Panc1 (cell line): ENCODE data around the gene CHSY1. TPM values are rescaled to one million over a fixed set of nuclear protein-coding genes. Genes with fewer than 3 reads are reported as not detected.

Source experiments
- ATAC-seq: fragments of 200-7000 bp; cut with Tn5 transposase; 2 replicates; pipeline ENCODE4 v1.9.1; 2020; ENCODE audit warnings: mild to moderate bottlenecking, moderate library complexity
- BruUV-seq: library from RNA; stranded (reverse); fragments of 400-500 nt; replicated peaks from 2 replicates; lab custom pipeline; 2021; lab: Mats Ljungman, UMichigan
- CTCF ChIA-PET: fragments of 300-600 bp; sonication (Branson Sonifier 250); formaldehyde crosslinking; loops from one replicate; lab custom pipeline; 2022; ENCODE audit warnings: antibody characterized with exemption; lab: Charles Lee
- POLR2A ChIA-PET: fragments of 300-600 bp; sonication (Branson Sonifier 250); formaldehyde crosslinking; loops from one replicate; lab custom pipeline; 2022; ENCODE audit warnings: antibody characterized with exemption; lab: Charles Lee
- DNase-seq: peaks from one replicate; pipeline ENCODE4 v3.0.0-alpha.2; 2010; ENCODE audit warnings: low read depth, low spot score
- H3K27ac ChIP-seq: 2 replicates; pipeline ENCODE4 v1.5.1; 2011; ENCODE audit warnings: mild to moderate bottlenecking, low read length, inconsistent platforms
- H3K27me3 ChIP-seq: fragments of 200-500 bp; sonication (Bioruptor generic); 2 replicates; pipeline ENCODE4 v1.6.0; 2014; ENCODE audit warnings: low read length, inconsistent platforms; ENCODE audit not compliant: control insufficient read depth, insufficient read depth
- H3K36me3 ChIP-seq: fragments of 200-500 bp; sonication (Bioruptor generic); 2 replicates; pipeline ENCODE4 v1.5.1; 2014; ENCODE audit warnings: inconsistent platforms, mild to moderate bottlenecking, low read length, moderate library complexity; ENCODE audit not compliant: control insufficient read depth, insufficient read depth
- H3K4me1 ChIP-seq: 2 replicates; pipeline ENCODE4 v1.5.1; 2011; ENCODE audit warnings: inconsistent platforms, mild to moderate bottlenecking, low read length, moderate library complexity; ENCODE audit not compliant: control insufficient read depth, insufficient read depth
- H3K4me3 ChIP-seq, 2 experiments: 2 replicates each; pipeline ENCODE4 v1.5.1; 2011 to 2012; ENCODE audit warnings: low read depth in 2 of 2, low read length in 2 of 2, mild to moderate bottlenecking in 2 of 2, inconsistent platforms in 1 of 2, moderate library complexity in 1 of 2
- H3K9me3 ChIP-seq: fragments of 200-500 bp; sonication (Bioruptor generic); 2 replicates; pipeline ENCODE4 v1.5.1; 2014; ENCODE audit warnings: low read depth, mild to moderate bottlenecking, inconsistent platforms, low read length, moderate library complexity; ENCODE audit not compliant: control insufficient read depth, insufficient read depth
- POLR2AphosphoS5 ChIP-seq: IDR thresholded peaks from 2 replicates; pipeline ENCODE4 v1.6.1; 2012; ENCODE audit warnings: mild to moderate bottlenecking, low read depth, low read length, moderate library complexity
- REST ChIP-seq, 2 experiments: IDR thresholded peaks; 2 replicates each; pipeline ENCODE4 v1.6.1; 2011 to 2012; ENCODE audit warnings: low read depth in 2 of 2, control low read depth in 1 of 2, low read length in 1 of 2, mild to moderate bottlenecking in 1 of 2, moderate library complexity in 1 of 2; ENCODE audit not compliant: insufficient read depth in 1 of 2
- SIN3A ChIP-seq: IDR thresholded peaks from 2 replicates; pipeline ENCODE4 v1.6.1; 2012; ENCODE audit warnings: low read depth, mild to moderate bottlenecking, low read length, moderate library complexity, borderline replicate concordance; ENCODE audit not compliant: insufficient read depth
- TCF7L2 ChIP-seq: IDR thresholded peaks from 2 replicates; pipeline ENCODE4 v1.6.1; 2011; ENCODE audit warnings: mild to moderate bottlenecking, low read depth, low read length, inconsistent platforms
- in situ Hi-C: cut with HindIII; loops from 2 replicates; pipeline ENCODE4 v1.10.0; 2016; ENCODE audit warnings: low sequenced_read_pairs, low pct_unique_long_range_greater_than_20kb
- intact Hi-C: fragments of 100-400 bp; cut with micrococcal nuclease; formaldehyde crosslinking; loops from one replicate; pipeline ENCODE4 v1.10.0; 2022; ENCODE audit not compliant: unreplicated experiment
- total RNA-seq: library from RNA; stranded (reverse); gene quantifications from one replicate; pipeline ENCODE4 v1.2.1, GENCODE V29; 2021; ENCODE audit not compliant: unreplicated experiment
- TF ChIP-seq, protein P1 (sequence below): fragments of 450-650 bp; IDR thresholded peaks from 2 replicates; pipeline ENCODE4 v1.5.1; 2017; ENCODE audit warnings: mild to moderate bottlenecking

Gene CHSY1
- total RNA-seq, 1 experiment from 2014 or later: 50.8 TPM

DNA sequence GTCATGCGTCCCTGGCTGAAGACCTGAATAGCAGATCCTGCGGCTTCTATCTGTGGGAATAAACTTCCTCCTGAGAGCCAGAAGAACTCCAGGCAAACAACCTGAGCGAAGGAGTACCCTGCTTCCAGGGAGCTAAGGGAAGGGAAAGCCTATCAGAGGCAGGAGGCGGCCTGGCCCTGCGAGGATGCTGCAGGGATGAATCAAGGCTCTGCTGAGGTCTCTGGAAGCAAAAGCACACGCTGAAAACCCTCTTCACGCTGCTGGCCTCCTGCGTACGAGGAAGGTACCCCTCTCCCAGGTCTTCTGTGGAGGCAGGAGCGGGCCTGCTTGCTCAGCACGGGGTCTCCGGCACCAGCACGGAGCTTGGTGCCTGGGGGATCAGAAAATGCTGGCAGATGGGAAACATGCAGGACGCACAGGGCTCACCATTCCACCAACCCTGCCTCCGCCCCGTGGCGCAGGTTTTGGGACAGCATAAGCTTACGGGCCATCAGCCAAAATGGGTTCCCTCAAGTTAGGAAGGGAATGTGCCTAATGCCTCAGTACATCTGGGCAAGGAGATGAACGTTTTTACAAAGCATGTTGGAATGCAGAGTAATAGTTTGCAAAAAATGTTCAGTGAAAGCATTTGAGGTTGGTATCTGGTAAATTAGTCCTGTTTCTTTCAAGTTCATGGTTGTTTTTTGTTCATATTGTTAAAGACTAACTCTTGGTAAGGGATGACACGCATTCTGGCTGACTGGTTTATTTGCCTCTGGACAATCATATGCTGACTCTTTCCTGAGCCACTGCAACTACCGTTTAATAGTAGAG lies 72.3 kb downstream of the CHSY1 start:
- Histone ChIP-seq H3K4me1 (peaks cover 22% of the 10 kb centered on the region), H3K27me3 (no peaks in the 10 kb centered on the region), H3K9me3 (no peaks in the 10 kb centered on the region), H3K27ac (peak overlapping the region; percentile 13), H3K4me3 (no peak overlapping the region), H3K36me3 (peaks cover 3% of the 10 kb centered on the region; the same call in 1 of the 2 replicates)
- in situ Hi-C loops (no loop called here), intact Hi-C loops (no loop called here)
- TF ChIP-seq REST (IDR thresholded peaks at IDR 0.05; ENCODE audit: insufficient read depth in 1 of 2, low read depth in 2 of 2, low read length in 1 of 2) (no peak), SIN3A (no peak), POLR2AphosphoS5 (no peak), TCF7L2 (no peak)
- TF ChIP-seq, protein P1, sequence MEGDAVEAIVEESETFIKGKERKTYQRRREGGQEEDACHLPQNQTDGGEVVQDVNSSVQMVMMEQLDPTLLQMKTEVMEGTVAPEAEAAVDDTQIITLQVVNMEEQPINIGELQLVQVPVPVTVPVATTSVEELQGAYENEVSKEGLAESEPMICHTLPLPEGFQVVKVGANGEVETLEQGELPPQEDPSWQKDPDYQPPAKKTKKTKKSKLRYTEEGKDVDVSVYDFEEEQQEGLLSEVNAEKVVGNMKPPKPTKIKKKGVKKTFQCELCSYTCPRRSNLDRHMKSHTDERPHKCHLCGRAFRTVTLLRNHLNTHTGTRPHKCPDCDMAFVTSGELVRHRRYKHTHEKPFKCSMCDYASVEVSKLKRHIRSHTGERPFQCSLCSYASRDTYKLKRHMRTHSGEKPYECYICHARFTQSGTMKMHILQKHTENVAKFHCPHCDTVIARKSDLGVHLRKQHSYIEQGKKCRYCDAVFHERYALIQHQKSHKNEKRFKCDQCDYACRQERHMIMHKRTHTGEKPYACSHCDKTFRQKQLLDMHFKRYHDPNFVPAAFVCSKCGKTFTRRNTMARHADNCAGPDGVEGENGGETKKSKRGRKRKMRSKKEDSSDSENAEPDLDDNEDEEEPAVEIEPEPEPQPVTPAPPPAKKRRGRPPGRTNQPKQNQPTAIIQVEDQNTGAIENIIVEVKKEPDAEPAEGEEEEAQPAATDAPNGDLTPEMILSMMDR: no peak
- ChIA-PET POLR2A (no interaction called here), CTCF (no interaction called here)
- ATAC-seq (no peak), DNase-seq (no peak)
- no TSS peak for BruUV-seq

- DNase-seq (no peak), ATAC-seq (no peak)
- CTCF ChIA-PET: no interaction called here
- Histone ChIP-seq H3K36me3 (peaks cover 3% of the 10 kb centered on the region; the same call in 1 of the 2 replicates), H3K4me3 (no peak overlapping the region), H3K27me3 (no peaks in the 10 kb centered on the region), H3K27ac (peak overlapping the region; percentile 13; the same call in 1 of the 2 replicates), H3K4me1 (peaks cover 22% of the 10 kb centered on the region), H3K9me3 (no peaks in the 10 kb centered on the region)
- in situ Hi-C loops: no loop called here
- POLR2A ChIA-PET: no interaction called here
- intact Hi-C loops: no loop called here
- BruUV-seq: no TSS peak
- no peak for TF ChIP-seq REST (IDR thresholded peaks at IDR 0.05; ENCODE audit: insufficient read depth in 1 of 2, low read depth in 2 of 2, low read length in 1 of 2)
- no peak for TF ChIP-seq SIN3A
- TF ChIP-seq, protein P1: no peak
- no peak for TF ChIP-seq TCF7L2
- TF ChIP-seq POLR2AphosphoS5: no peak
Measured at GRCh38 chr15:101178931-101179330, 72.9 kb downstream of the CHSY1 start.
